Stimulated activated CD4-positive, alpha-beta T cell treated with anti-CD3 and anti-CD28 coated beads, Interleukin-12 subunit alpha, Interleukin-12 subunit beta, amount 100 ng/mL, for 24 hours (primary cell): Measurements from ENCODE around the gene NEXN.
"Not testable (repeated sequence)": the region's sequence is repeated elsewhere in the genome, so short reads cannot be mapped to it uniquely, and the experiment has no call there.

ENCODE experiments used
- DNase-seq, 2 experiments: peaks; one replicate each; pipeline ENCODE4 v3.0.0-alpha.2; 2020; ENCODE audit warnings: low read depth in 2 of 2

NEXN gene

DNA sequence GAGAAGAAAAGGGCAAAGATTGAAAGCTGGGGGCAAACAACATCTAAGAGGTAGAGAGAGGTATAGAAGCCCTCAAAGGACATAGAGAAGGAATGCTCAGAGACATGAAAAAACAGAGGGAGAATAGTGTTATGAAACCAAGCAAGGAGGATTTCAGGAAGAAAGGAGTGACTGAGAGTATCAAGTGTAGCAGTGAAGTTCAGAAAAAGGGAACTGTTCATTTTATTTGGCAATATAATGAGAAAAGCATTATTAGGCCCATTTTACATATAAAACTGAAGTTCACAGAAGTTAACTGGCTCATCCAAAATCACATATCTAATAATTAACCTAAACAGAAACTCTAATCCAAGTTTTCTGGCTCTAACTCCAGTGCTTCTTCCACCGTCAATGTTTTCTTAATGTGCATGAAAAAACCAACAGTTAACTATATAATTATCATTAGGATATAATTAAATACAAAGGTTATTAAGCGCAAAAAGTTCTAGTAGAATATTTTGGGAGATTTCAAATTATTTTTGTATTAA lies 17.7 kb downstream of the NEXN start:
- DNase-seq: no peak

- no peak for DNase-seq
Measured at GRCh38 chr1:77906624-77907023, 18.2 kb downstream of the NEXN start.

DNA sequence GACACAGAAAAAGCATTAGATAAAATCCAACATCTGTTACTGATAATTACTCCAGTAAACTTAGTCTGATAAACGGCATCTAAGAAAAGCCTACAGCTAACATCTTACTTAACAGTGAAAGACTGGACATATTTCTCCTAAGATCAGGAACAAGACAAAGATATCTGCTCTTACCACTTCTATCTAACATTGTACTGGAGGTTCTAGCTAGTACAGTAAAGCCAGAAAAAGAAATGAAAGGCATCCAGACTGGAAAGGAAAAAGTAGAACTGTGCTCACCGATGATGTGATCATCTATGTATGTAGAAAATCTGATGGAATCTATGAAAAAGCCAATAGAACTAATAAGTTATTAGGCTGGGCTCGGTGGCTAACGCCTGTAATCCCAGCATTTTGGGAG lies 21.7 kb downstream of the NEXN start:
- no peak for DNase-seq

GRCh38 chr1:77918918-77919317 lies 30.5 kb downstream of the NEXN start:
- not testable (repeated sequence) for DNase-seq

DNA sequence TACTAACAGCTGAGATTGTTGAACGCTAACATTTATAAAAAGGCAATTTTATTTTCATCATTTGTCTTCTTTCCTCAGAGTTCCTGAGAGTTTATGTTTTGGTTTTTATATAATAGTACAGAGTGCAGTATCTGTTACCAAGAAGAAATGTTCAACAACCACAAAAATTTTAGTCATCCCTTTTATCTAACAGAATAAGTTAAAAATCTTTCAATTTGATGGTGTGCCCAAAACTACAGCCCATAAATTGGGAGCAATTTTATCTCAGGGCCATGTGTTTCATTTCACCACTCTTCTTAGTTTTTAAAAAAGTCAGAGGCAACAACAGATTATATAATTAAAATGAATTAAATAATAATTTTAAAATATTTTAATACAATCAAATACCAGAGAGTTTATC lies 37.1 kb downstream of the NEXN start:
- no peak for DNase-seq

DNA sequence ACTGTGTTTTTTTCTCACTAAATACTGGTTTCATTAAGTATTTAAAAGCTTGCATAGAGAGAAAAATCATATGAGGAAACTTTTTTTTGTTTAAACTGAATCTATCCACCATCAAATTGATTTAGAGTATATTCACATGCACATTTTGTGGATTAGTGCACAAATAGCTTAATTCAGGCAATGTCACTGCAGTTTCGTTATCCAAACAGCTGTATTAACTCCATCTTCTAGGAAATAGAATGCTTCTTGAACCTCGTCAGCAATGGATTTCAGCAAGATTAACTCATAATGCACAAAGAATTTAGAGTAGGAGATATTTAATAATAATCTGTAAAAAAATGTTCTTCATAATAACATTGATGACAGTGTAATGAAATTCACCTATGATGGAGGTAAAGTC lies 37.5 kb downstream of the NEXN start:
- no peak for DNase-seq

GRCh38 chr1:77926561-77927357 lies 38.3 kb downstream of the NEXN start:
- no peak for DNase-seq

DNA sequence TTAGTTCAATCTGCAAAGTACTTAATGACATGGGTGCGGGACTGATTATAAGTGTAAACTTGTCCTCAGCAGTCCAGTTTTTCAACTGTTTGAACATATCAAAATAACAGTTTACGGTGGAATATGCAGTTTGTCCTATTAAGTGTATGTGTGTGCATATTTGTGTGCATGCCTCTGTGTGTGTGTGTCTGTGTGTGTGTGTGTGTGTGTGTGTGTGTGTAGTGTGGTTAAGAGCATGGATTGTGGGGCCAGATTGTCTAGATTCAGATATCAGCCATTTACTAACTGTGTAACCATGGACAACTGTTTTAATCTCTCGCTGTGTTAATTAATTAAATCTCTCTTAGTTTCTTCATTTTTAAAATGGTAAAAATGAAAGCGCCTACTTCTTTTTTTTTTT lies 39.0 kb downstream of the NEXN start:
- DNase-seq: no peak

DNA sequence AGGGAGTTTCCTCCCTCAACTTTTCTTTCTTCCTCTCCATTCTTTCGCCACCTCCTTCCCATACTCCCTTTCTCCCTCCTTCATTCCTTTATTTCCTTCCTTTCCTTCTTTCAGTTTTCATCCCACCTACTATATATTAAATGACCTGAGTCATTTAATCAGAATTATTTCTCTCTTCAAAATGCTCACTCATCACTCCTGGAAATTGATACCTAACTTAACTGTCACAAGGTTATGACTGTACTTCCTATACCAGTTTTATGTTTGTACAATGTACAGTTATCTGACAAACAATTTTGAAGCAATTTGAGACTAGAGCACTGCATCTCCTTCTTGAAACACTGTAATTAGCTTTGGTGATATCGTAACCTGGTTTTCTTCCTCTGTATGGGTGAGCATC lies 41.4 kb downstream of the NEXN start:
- no peak for DNase-seq

GRCh38 chr1:77938651-77939050 lies 50.2 kb downstream of the NEXN start:
- no peak for DNase-seq

GRCh38 chr1:77940921-77941570 lies 52.6 kb downstream of the NEXN start:
- no peak for DNase-seq

DNA sequence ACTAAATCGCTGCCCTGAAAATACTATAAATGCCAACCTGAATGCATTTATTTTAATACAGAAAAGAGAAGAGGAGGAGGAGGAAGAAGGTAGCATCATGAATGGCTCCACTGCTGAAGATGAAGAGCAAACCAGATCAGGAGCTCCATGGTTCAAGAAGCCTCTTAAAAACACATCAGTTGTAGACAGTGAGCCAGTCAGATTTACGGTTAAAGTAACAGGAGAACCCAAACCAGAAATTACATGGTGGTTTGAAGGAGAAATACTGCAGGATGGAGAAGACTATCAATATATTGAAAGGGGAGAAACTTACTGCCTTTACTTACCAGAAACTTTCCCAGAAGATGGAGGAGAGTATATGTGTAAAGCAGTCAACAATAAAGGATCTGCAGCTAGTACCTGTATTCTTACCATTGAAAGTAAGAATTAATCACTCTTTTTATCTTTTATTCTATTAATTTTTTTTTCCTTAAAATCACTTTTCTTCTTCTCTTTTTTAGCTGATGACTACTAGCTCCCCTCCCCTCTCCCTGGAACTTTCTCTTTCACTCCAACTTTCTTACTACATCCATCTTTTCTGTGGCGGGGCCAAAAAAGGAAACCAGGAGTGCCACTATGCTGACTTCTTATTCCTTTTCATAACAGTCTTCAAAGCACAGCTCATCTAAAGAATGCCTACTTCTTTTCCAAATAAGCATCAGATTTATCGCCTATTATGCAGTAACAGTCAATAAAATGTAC lies 54.1 kb downstream of the NEXN start:
- DNase-seq: no peak

GRCh38 chr1:77945345-77945744 lies 56.9 kb downstream of the NEXN start:
- DNase-seq: no peak

DNA sequence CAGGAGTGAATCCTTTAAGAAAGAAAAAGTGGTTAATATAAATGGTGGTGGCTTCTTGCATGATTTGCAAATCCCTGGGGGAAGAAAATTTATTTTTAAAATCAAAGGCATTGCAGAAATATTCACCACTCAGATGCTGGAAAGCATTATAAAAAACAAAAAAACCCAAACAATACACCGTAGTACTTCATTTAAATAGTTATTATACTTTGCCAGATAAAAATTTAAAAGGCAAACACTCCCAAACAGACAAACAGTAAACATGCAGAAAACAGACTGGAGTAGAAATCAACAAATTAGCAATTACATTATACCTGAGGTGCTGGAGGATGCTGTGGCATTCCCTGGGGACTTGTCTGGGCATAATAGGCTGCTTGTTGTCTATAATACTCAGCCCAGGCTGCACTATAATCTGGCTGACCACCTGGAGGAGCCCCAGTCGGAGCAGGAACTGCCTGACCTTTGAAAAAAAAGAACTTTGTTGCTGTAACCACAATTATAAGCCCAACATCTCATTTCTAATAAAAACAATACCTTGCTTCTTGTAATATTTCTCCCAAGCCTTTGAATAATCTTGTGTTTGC lies 60.5 kb downstream of the NEXN start:
- DNase-seq: no peak

DNA sequence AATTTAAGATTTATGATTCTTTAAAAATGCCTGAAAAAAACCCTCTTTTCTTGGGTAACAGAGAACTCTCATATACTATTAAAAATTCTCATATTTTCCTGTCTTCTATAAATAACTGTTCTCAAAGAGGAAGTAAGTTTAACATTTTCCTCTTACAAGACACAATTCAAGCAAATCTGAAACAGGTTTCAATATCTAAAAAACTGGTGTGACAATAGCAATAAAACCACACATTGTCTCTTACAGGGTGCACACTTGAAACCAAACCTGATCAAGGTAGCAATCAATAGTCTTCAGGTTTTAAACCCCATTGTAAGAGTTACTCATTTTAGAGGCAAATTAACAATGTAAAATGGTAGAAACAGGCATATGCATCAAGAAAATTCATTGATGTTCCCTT lies 62.4 kb downstream of the NEXN start:
- DNase-seq: no peak

DNA sequence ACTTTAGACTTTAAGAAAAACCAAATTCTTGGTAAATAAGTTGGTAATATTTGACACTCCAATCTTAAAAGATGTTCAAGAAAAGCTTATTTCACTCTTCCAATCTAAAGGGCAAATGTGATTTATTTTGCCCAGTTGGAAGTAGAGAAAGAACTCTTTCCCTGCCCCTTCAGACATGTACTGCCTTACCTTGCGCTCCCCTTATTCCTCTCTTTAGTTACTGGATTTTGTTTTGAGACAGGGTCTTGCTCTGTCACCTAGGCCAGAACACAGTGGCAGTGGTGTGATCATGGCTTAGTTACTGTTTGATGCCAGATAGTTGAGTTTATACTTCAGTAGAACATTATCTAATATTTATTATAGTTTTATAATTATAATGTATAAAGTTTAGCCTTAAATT lies 62.9 kb downstream of the NEXN start:
- DNase-seq: no peak

- DNase-seq: no peak
Measured at GRCh38 chr1:77953907-77954306, 65.5 kb downstream of the NEXN start.

DNA sequence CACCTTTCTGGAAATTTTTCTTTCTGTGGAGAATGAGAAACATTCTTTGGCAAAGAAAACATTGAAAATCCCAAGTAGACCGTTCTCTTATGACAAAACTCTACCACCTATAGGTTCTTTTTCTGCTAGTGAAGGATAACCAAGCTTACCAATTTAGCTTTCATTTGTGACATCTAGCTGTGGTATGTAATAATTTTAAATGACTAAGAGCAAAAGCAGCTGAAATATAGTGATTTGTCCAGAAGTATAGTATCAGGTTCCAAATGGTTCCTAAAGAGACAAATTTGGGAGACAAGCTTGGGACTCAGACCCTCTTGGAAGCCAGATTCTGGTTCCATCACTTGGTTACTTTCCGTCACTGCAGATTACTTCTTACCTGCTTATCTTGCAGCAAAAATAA lies 66.1 kb downstream of the NEXN start:
- no peak for DNase-seq

DNA sequence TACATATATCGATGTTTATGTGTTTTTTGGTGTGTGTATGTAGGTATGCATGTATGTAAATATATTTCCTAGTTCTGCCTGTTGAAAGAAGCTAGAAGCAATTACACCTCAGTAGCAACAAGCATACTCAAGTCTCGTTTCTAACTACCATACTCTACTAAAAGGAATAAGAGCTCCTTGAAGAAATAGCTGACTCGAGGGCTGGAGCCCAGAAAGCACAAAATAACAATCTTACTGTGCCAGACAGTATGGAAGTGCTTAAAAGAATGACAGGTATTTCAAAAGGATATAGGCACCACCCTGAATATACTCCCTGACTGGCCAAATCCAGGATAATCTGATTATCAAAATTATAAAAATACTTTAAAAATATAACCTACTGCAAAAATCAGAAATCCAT lies 67.3 kb downstream of the NEXN start:
- no peak for DNase-seq

- no peak for DNase-seq
Measured at GRCh38 chr1:77956464-77956863, 68.0 kb downstream of the NEXN start.

- DNase-seq: no peak
Measured at GRCh38 chr1:77958391-77958790, 70.0 kb downstream of the NEXN start.

DNA sequence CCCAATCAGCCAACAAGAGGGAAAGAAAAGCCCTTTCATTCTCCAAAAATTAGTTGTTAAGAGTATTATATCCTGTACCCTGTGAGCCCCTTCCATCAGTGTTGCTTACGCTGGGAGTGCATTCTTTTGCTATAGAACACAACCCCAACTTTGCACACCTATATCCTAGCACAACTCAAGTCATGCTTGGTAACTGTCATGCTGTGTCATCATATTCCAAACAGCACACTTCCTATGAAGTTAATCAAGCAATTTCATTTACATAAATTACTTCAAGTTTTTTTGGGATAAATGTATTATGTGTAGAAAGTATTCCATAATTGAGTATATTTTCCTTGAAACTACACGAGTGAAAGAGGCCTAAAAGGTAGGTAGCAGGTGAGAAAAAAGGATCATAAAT lies 70.4 kb downstream of the NEXN start:
- no peak for DNase-seq
